BLaER1 treated with 17β-estradiol and CSF1 and Interleukin-3, amounts not matched to agents 10 nM and 100 nM (cell line): ENCODE measurements around the gene FBXW5.

Source experiments
- H3K27ac ChIP-seq, 11 experiments: shearing (Covaris generic); formaldehyde crosslinking; 2 replicates each; pipeline ENCODE4 v1.8.1; 2022
- H3K27me3 ChIP-seq, 11 experiments: shearing (Covaris generic); formaldehyde crosslinking; 2 replicates each; pipeline ENCODE4 v1.8.1; 2022
- H3K36me3 ChIP-seq, 11 experiments: shearing (Covaris generic); formaldehyde crosslinking; 2 replicates each; pipeline ENCODE4 v1.8.1; 2022
- H3K4me1 ChIP-seq, 10 experiments: shearing (Covaris generic); formaldehyde crosslinking; 2 replicates each; pipeline ENCODE4 v1.8.1; 2022
- H3K4me2 ChIP-seq, 11 experiments: shearing (Covaris generic); formaldehyde crosslinking; 2 replicates each; pipeline ENCODE4 v1.8.1; 2022
- H3K4me3 ChIP-seq, 10 experiments: shearing (Covaris generic); formaldehyde crosslinking; 2 replicates each; pipeline ENCODE4 v1.8.1; 2022
- H3K9ac ChIP-seq, 11 experiments: shearing (Covaris generic); formaldehyde crosslinking; 2 replicates each; pipeline ENCODE4 v1.8.1; 2022
- H3K9me3 ChIP-seq, 11 experiments: shearing (Covaris generic); formaldehyde crosslinking; replicated peaks in 1 of 11; 2 replicates each; pipeline ENCODE4 v1.8.1; 2022
- H4K20me1 ChIP-seq, 11 experiments: shearing (Covaris generic); formaldehyde crosslinking; 2 replicates each; pipeline ENCODE4 v1.8.1; 2022
- Cebpa-rat ChIP-seq, 11 experiments: shearing (Covaris generic); IDR thresholded peaks; 2 replicates each; pipeline ENCODE4 v1.8.1; 2022

Gene FBXW5

GRCh38 chr9:136954270-136955083 lies 9.9 kb upstream of the FBXW5 start:
- H3K36me3 ChIP-seq: no peaks in the 10 kb centered on the region
- no peaks in the 10 kb centered on the region; a peak in 1 of 22 replicates for H4K20me1 ChIP-seq
- H3K9ac ChIP-seq: no peak overlapping the region
- peaks cover 0 to 4% (median 0%) of the 10 kb centered on the region in 11 experiments; a peak in 1 of 22 replicates for H3K9me3 ChIP-seq
- no peak for TF ChIP-seq Cebpa-rat (IDR thresholded peaks at IDR 0.05)
- no peaks in the 10 kb centered on the region for H3K27me3 ChIP-seq
- H3K27ac ChIP-seq: no peak overlapping the region
- H3K4me2 ChIP-seq: no peak overlapping the region
- peaks cover 5 to 13% (median 8%) of the 10 kb centered on the region in 10 experiments; a peak in 19 of 20 replicates for H3K4me1 ChIP-seq
- no peak overlapping the region for H3K4me3 ChIP-seq

GRCh38 chr9:136953771-136954269 lies 9.3 kb upstream of the FBXW5 start:
- H3K9ac ChIP-seq: no peak overlapping the region
- H3K4me1 ChIP-seq: peaks cover 9 to 14% (median 12%) of the 10 kb centered on the region in 10 experiments
- no peaks in the 10 kb centered on the region for H3K27me3 ChIP-seq
- no peaks in the 10 kb centered on the region; a peak in 1 of 22 replicates for H4K20me1 ChIP-seq
- H3K9me3 ChIP-seq: peaks cover 0 to 4% (median 0%) of the 10 kb centered on the region in 11 experiments; a peak in 1 of 22 replicates
- no peak overlapping the region for H3K4me2 ChIP-seq
- no peak for TF ChIP-seq Cebpa-rat (IDR thresholded peaks at IDR 0.05)
- no peaks in the 10 kb centered on the region for H3K36me3 ChIP-seq
- no peak overlapping the region for H3K4me3 ChIP-seq
- no peak overlapping the region for H3K27ac ChIP-seq

- TF ChIP-seq Cebpa-rat (IDR thresholded peaks at IDR 0.05): no peak
Measured at GRCh38 chr9:136952876-136953770, 8.6 kb upstream of the FBXW5 start.

GRCh38 chr9:136952321-136952850 lies 7.8 kb upstream of the FBXW5 start:
- Histone ChIP-seq H3K4me2 (no peak overlapping the region), H3K27ac (no peak overlapping the region), H3K4me1 (peaks cover 14 to 27% (median 24%) of the 10 kb centered on the region in 10 experiments), H3K9ac (no peak overlapping the region), H3K4me3 (no peak overlapping the region), H3K9me3 (peaks cover 0 to 4% (median 0%) of the 10 kb centered on the region in 11 experiments; a peak in 1 of 22 replicates), H4K20me1 (no peaks in the 10 kb centered on the region; a peak in 1 of 22 replicates), H3K27me3 (no peaks in the 10 kb centered on the region), H3K36me3 (no peaks in the 10 kb centered on the region)
- TF ChIP-seq Cebpa-rat (IDR thresholded peaks at IDR 0.05): no peak

More at GRCh38 chr9:136952876-136953770, 8.6 kb upstream of the FBXW5 start:
- no peak overlapping the region for H3K4me3 ChIP-seq
- H3K4me2 ChIP-seq: no peak overlapping the region
- no peaks in the 10 kb centered on the region for H3K27me3 ChIP-seq
- H3K4me1 ChIP-seq: peaks cover 13 to 19% (median 17%) of the 10 kb centered on the region in 10 experiments
- no peaks in the 10 kb centered on the region; a peak in 1 of 22 replicates for H4K20me1 ChIP-seq
- H3K27ac ChIP-seq: no peak overlapping the region
- H3K9ac ChIP-seq: no peak overlapping the region
- peaks cover 0 to 4% (median 0%) of the 10 kb centered on the region in 11 experiments; a peak in 1 of 22 replicates for H3K9me3 ChIP-seq
- no peaks in the 10 kb centered on the region for H3K36me3 ChIP-seq

- Histone ChIP-seq H3K4me2 (no peak within 1 kb of the TSS), H4K20me1 (no peaks in the 10 kb centered on the region; a peak in 1 of 22 replicates), H3K27ac (no peak within 1 kb of the TSS)
Measured at GRCh38 chr9:136951541-136952320, 7.2 kb upstream of the FBXW5 start, which contains the start of gene LCN12. Gene LCN12 (plus strand): TSS chr9:136952273. CDS start chr9:136952328, 55 bp downstream.

GRCh38 chr9:136950656-136951276 lies 6.2 kb upstream of the FBXW5 start:
- TF ChIP-seq Cebpa-rat (IDR thresholded peaks at IDR 0.05): no peak
- H3K4me3 ChIP-seq: peak overlapping the region; percentile 59 to 76 (median 66)
- no peaks in the 10 kb centered on the region for H3K36me3 ChIP-seq
- peak overlapping the region; percentile 63 to 76 (median 70) for H3K27ac ChIP-seq
- no peaks in the 10 kb centered on the region; a peak in 1 of 22 replicates for H4K20me1 ChIP-seq
- no peaks in the 10 kb centered on the region for H3K9me3 ChIP-seq
- peaks cover 14 to 40% (median 31%) of the 10 kb centered on the region in 10 experiments for H3K4me1 ChIP-seq
- H3K27me3 ChIP-seq: no peaks in the 10 kb centered on the region
- peak overlapping the region; percentile 64 to 81 (median 76) for H3K9ac ChIP-seq
- peak overlapping the region; percentile 82 to 99 (median 94) for H3K4me2 ChIP-seq

More at GRCh38 chr9:136951541-136952320, 7.2 kb upstream of the FBXW5 start, which contains the start of gene LCN12:
- no peaks in the 10 kb centered on the region for H3K27me3 ChIP-seq
- H3K4me3 ChIP-seq: no peak within 1 kb of the TSS
- peaks cover 0 to 4% (median 0%) of the 10 kb centered on the region in 11 experiments; a peak in 1 of 22 replicates for H3K9me3 ChIP-seq
- peaks cover 14 to 31% (median 28%) of the 10 kb centered on the region in 10 experiments for H3K4me1 ChIP-seq
- no peak within 1 kb of the TSS for H3K9ac ChIP-seq
- TF ChIP-seq Cebpa-rat (IDR thresholded peaks at IDR 0.05): no peak
- no peaks in the 10 kb centered on the region for H3K36me3 ChIP-seq

- no peaks in the 10 kb centered on the region for H3K9me3 ChIP-seq
- peak overlapping the region; percentile 59 to 76 (median 66) for H3K4me3 ChIP-seq
- no peaks in the 10 kb centered on the region for H3K36me3 ChIP-seq
- TF ChIP-seq Cebpa-rat (IDR thresholded peaks at IDR 0.05): no peak
- peak overlapping the region; percentile 64 to 81 (median 76) for H3K9ac ChIP-seq
- H3K4me2 ChIP-seq: peak overlapping the region; percentile 82 to 99 (median 94)
- H3K4me1 ChIP-seq: peaks cover 21 to 48% (median 39%) of the 10 kb centered on the region in 10 experiments
- no peaks in the 10 kb centered on the region; a peak in 1 of 22 replicates for H4K20me1 ChIP-seq
- H3K27ac ChIP-seq: peak overlapping the region; percentile 63 to 76 (median 70)
- H3K27me3 ChIP-seq: no peaks in the 10 kb centered on the region
Measured at GRCh38 chr9:136949817-136950655, 5.5 kb upstream of the FBXW5 start.
